Stimulated activated CD4-positive, alpha-beta T cell treated with anti-CD3 and anti-CD28 coated beads, Interleukin-4, amount 100 ng/mL, for 24 hours (primary cell): ENCODE measurements around the gene PLEKHA6.

Experiments used
- DNase-seq: peaks from one replicate; pipeline ENCODE4 v3.0.0-alpha.2; 2020

PLEKHA6 gene

DNA sequence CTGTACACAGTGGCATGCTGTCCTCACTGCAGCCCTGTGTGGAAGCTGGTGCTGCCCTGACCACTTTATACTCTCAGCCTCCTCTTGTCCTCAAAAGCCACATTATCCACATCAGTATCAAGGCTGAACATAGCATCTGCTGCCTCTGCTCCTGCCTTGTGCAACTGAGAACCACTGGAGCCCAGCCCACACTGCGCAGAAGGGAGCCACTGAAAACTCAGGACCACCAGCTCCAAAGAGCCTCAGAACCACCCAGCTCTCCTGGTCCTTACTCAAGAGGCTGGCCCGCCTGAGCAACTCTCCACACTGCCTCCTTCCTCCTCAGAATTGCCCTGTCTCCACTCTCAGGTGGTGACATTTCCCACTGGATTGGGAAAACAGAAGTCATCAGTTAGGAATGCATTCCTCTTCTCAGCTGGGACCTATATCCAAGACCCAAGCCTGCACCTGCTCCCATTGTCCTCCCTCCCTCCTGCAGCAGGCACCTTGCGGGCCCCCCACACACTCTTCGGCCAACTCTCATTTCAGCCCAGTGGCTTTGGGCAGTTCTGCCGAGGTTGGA lies 156.4 kb downstream of the PLEKHA6 start:
- DNase-seq, result no peak

DNA sequence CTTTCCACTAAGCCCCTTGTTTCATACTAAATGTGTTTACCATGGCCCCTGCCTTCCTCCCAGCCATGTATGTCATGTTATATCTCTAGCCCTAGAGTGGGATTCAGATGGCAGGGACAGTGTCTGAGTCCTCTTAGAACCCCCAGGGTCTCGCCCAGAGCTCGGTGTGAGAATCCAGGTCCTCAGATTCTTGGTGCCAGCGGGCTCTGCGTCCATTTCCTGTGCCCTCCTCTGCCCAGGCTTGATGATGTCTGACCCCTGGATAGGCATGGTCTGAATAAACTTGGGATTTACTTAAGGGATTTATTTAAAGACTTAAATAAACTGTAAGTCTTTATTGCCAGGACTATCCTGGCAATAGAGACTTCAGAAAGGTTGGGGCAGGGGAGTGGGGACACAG lies 157.2 kb downstream of the PLEKHA6 start:
- no peak for DNase-seq

DNA sequence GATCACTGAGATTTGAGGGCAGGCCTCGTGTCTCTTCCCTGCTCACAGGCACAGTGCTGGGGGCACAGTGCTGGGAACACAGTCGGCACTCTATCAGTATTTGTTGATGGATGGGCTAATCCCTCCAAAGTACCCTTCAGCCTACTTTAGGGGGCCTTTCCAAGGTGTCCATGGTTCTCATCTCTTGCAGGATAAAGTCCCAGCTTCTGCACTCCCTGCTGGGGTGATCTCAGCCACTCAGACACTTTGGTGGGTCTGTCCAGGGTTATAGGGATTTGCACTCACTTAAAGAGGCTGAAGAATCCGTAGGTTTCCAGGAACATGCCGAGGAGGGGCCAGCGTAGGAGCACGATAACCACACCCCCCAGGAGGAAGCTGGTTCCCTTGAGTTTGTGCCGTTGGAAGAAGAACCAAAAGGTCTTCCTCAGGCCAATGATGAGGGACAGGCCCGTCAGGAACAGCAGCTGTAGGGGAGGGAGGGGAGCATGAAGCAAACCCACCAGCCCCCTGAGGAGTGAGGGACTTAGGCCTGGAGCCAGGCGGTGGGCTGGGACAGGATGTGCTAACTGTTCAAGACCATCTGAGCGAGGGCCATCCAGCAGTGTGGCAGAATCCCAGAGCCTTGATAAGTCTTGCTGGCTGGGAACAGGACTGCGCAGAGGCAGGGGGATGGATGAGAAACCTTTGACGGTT lies 158.2 kb downstream of the PLEKHA6 start:
- DNase-seq, result no peak

DNA sequence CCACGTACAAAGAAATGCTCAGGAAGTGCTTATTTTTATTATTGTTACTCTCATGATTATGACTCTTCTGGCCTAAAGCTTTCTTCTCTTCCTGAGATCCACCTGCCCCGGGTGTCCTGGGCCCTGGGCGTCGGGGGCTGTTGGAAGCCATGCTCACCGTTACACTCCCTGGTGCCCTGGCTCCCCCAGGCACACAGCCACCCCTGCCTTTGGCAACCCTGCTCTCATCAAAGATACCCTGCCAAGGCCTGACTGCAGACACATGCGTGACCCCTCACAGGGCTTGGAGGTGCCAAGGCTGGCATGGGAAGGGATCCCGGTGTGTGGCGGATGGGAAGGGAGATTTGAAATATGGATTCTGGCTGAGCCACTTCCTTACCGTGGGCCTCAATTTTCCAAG lies 160.2 kb downstream of the PLEKHA6 start:
- DNase-seq, result no peak

DNA sequence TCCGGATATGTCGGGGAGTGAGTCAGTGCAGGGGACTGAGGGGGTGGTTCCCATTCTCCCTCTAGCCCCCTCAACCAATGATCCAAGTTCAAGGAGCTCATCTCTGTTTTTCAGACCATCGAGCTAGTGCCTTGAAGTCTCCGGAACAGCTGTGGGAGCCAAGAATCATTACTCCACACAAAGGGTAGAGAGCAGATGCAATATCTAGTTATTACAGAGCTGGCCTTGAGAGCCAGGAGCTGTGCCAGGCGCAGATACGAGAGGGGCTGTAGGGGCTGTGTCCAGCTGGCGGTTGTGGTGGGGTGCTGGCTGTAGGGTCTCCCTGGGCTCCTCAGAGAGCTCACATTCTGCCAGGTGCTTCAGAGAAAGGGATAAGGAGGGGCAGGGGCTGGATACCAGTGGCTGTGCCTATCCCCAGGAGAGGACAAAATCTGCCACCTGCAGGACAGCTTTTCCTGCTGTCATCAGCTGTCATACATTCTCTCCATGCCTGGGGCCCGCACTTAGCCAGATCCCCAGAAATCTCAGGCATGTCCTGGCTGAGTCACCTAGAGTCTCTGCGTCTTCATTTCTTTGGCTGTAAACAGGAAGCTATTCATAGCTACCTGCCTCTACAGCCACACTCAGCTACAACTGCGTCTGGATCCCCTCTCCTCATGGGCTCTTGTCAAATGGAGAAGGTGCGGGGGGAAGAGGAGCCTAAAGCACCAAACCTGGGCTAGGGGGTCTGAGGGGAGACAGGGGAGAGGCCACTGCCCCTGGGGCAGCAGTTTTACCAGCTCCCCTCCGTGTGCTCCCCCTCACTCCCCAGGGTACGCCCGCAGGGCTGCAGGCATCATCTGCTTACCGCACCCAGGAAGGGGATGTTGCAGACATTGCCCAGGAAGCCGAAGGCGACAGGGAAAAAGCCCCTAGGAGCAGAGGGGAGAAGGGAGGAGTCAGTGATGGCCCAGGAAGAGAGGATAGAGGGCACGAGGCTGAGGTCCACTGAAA lies 161.1 kb downstream of the PLEKHA6 start:
- no peak for DNase-seq

DNA sequence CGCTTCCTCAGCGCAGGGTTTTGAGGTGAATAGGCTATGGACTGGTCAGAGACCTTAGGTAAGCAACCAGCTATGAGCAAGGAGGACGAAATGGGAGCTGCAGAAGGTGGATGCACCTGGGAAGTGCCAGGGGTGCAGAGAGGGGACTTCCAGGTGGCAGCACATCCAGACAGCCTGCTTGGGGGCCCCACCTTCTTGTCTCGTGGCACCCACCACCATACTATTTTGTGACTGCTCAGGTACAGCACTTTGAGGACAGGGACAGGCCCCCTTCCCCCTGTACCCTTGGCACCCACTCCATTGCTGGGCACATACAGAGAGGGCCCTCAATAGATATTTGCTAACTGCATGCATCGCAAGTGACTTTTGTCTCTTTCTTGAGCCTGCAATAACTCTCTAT lies 162.7 kb downstream of the PLEKHA6 start:
- no peak for DNase-seq

DNA sequence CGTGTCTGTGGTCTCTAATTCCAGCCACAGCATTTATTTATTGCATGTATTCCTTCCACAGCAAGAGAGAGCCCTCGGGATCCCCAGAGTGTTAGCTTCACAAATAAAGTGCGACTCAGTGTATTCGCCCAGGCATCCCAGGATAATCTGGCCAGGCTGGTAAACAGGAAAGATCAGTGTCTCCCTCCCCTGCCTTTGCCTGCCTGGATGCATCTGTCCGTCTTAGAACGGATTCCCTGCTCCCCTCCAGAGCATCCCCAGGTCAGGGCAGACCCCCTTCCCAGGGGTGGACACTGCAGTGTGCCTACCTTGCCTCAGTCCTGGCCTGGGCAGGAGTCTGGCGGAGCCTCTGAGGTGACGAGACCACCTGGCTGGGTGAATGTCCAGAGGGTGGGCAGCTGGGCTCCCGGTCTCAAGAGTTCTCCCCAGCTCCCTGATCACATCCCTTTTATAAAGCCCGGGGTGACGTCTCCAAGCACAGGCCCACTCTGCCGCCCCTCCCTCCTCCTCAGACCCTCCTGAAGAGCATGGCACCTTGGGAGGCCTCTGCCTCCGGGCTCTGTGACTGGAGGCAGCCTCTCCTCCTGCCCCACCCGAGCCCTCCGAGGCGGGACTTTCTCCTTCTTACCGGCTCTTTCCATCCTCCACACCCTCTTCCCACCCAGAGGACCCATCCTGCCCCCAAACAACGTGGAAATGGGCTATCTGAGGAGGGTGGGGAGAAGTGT lies 163.5 kb downstream of the PLEKHA6 start, which contains the start of gene KISS1:
Gene KISS1, minus strand, starts transcription at position 424 of the 728 bp plus-strand sequence. CDS start 3,615 bp downstream, outside the sequence.
- no peak for DNase-seq

DNA sequence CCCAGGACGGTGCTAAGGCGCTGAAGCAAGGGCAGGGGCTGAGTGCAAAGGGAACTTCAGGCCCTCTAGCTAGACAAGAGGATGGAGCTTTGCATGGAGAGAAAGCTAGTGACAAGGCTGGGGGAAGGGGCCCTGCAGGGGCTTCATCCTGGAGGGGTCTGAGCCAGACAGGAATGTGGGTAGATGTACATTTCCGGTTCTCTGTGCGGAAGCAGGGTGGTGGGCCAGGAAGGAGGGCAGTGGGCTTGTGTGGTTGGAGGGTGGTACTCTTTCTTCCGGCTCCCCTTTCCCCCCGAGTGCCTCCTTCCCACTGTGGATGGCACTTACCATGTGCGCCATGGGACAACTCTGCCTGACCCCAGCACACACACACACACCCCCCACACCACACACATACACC lies 165.0 kb downstream of the PLEKHA6 start:
- no peak for DNase-seq

DNA sequence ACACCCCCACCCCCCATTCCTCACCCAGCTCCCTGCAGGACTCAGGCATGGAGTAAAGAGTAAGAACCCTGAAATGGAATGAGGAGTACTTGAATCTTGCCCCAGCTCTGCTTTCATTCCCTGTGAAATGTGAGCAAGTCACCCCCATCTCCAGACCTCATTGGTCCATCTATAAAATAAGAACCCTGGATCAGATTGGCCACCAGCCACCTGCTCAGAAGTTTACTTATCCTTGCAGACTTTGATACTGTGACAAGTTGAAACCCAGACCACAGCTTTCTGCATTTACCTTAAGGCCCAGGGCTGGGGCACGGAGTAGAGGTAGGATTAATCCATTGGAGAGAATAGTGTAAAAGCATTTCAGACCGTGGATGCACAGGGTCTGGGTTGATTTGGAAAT lies 165.6 kb downstream of the PLEKHA6 start:
- no peak for DNase-seq

DNA sequence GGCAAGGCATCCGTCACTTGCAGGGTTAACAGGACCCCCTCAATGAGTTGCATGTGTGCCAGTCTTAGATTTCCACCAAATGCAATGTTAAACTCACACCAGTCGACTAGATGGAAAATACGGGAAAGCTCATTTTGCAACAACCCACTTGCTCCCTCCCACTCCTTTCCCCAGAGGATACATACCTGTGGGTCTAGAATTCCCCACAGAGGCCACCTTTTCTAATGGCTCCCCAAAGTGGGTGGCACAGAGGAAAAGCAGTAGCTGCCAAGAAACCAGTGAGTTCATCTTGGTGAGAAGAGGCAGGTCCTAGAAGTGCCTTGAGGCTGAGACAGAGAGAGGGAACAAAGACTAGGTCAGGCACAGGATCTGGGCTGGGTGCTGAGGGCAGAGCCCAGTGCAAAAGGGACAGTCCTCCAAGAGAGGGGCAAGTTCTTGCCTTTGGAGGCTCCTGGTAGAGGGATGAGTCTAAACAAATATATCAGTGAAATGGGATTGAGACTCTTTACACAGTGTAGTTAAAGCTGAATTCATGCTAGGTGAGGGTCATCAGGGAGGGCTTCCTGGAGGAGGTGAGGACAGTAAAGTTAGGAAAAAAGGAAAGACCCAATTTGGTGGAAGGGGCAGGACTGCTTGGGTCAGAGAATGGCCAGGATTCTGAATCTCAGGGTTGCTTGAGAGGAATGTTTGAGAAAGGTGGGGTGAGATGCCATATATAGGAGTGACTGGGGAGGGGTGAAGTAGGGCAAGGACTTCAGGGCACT lies 167.0 kb downstream of the PLEKHA6 start:
- no peak for DNase-seq

DNA sequence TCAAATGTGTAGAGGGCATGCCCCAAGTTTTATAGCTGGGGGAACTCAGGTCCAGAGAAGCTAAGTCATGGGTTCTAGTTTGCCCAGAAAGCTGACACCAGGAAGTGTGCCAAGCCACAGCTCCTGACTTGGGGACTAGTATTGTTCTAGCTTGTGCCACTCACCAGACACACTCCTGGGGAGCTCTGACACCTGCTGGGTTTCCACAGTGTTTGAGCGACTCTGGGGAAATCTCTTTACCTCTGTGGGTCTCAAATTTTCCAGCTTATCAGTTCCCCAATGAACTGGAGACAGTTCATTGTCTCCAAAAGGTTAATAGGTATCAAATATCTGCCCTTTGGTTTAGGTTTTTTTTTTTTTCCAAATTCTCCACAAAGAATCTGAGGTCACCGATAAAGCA lies 167.7 kb downstream of the PLEKHA6 start:
- DNase-seq, result no peak

DNA sequence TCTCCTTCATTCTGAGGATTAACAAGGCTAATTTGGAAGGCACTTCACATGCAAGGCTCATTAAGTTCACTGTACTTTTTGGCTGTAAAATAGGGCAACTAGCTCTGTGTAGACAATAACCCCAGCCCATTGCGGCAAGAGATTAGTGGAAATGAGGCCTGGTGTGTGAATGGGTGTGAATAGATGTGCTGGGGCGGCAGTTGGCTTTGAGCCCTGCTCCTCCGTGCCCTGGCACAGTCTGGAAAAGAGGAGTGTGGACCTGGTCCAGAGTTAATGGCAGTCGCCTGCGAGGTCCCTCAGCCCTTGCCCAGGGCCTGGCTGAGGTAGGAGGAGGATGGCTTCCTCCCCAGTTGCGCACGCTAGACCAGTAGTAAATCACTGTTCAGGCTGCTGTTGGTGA lies 168.3 kb downstream of the PLEKHA6 start:
- DNase-seq, result no peak

DNA sequence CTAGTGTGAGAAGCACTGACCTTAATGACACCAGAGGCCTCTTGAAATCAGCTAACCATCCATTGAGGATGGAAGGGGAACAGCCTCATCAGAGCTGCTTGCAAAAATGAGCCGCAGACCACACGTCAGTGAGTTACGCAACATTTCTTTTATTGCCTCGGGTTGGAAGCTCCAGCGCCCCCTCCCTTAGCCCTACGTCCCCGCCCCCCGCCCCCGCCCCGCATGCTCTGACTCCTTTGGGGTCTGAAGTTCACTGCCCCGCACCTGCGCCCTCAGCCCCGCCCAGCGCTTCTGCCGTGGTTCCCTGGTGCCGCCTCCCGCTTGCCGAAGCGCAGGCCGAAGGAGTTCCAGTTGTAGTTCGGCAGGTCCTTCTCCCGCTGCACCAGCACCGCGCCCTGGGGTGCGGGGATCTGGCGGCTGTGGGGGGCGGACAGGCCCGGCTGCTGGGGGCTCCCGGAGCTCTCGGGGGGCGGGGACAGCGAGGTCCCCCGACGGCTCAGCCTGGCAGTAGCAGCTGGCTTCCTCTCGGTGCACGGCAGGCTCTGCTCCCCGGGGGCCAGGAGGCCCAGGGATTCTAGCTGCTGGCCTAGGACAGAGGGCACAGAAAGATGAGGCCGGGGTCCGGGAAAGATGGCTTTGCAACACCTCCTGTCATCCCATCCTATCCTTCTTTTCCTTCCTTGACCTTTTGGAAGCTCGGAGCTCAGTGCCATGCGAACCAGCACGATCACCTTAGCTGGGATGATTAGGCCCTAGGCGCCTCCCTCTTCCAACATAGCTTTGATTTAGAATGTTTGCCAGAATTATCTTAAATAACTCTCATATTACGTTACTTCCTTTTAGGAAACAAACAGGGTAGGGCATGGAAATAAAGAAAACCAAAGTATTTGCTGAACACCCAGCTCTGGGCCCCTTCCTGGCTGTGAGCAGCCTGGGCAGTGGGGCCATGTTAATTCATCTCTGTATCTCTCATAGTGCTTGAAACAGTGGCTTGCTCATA lies 169.2 kb downstream of the PLEKHA6 start:
- no peak for DNase-seq

DNA sequence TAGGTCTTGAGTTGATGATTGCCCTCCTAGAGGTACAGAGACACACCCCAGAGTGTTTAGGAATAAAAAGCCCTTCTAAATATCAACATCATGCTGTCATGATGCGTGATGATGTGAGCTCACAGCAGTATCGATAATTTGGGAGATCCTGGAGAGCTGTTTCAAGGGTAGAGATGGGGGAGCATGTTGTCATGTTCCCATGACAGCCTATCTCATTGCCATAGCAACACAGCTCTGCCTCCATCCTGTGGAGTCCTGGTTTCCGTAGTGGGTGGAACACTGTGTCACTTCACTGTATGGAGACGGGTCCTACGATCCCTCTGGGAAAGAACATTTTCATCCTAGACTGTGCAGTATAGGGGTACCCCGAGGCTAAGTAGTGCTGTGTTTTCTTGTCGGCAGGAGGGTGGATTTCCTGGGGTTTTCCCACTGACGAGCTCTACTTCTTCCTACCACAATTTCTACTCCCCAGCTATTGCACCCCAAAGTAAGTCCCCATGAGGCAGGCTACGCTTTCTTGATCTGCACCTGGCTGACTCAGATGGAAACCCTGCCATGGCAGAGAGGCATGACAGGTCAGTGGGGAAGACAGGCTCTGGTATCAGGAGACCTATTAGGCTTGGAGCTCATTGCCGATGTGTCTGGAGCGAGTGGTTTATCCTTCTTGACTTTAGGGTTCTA lies 170.6 kb downstream of the PLEKHA6 start:
- no peak for DNase-seq

DNA sequence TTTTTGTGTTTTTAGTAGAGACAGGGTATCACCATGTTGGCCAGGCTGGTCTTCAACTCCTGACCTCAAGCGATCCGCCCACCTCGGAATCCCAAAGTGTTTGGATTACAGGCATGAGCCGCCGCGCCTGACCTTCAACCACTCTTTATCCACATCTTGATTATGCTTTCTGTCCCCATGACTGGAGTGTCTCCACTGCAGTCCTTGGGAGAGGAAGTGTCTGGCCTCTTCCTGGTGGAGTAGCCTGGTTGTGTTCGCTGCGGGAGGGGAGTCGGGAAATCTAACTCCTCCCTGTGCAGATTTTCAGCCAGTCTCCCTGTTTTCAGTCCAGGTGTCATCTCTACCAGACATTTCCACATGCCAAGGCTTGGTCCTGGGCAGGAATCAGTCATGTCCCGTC lies 173.1 kb downstream of the PLEKHA6 start:
- no peak for DNase-seq

DNA sequence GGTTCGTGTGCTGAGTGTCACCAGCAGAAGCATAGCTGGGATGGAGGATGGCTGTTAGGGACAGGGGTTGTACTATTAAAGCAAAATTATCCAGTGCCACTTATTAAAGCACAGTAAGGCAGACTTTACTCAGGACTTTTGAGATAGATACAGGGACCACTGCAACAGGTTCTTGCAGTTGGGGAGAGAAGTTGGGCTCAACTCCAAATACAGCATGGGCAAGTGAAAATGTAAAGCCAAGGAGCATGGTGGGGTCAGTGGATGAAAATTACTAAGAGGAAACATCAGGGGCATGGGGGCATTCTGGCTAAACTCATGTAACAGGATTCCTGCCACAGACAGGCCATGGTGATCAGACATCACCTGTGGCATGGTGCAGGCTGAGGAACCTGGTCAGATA lies 178.6 kb downstream of the PLEKHA6 start:
- no peak for DNase-seq

DNA sequence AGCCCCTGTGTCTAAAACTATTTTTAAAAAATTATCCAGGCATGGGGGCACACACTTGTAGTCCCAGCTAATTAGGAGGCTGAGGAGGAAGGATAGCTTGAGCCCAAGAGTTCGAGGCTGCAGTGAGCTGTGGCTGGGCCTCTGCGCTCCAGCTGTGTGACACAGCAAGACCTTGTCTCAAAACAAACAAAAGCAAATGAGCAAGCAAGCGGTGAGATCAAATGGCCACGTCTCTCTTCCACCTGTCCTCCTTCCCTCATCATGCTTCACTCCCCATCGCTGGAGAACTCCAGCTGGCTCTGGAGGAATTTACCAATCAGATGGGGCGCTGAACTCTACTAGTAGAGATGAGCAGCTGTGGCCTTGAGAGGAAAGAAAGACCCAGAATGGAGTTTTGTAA lies 179.6 kb downstream of the PLEKHA6 start:
- DNase-seq, result no peak

DNA sequence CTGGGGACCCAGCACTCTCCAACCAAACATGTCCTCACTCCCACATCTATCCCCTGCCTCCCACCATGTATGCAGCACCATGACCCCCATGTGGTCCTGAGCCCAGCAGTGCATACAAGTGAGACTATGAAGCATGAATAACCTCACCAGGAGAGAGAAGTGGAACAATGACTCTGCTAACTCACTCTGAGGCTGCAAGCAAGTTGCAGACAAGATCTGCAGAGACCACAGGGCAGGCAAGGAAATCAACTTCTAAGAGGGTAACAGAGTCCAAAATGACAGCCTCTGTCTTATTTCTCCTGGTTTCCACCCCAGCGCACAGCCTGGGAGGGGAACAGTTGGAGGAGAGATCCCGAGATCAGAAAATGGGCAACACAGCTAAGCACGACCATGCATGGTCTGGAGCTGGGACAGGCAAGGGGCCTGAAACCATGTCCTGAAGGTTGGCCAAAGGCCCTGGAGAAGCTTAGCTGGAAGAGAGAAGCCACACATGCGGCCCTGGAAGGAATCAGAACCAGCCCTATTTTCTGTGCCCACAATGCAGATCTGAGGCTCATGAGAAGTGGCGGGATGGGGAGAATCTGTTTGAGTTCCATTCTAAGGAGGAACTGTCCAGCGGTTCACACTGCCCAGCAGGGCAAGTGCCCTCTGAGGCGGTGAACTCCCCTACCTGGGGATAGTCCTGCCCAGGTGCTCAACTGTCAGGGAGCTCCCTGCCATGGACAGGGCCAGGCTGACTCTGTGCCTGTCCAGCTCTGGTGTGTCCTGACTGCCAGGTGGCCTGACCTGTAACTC lies 181.0 kb downstream of the PLEKHA6 start:
- DNase-seq, result no peak

DNA sequence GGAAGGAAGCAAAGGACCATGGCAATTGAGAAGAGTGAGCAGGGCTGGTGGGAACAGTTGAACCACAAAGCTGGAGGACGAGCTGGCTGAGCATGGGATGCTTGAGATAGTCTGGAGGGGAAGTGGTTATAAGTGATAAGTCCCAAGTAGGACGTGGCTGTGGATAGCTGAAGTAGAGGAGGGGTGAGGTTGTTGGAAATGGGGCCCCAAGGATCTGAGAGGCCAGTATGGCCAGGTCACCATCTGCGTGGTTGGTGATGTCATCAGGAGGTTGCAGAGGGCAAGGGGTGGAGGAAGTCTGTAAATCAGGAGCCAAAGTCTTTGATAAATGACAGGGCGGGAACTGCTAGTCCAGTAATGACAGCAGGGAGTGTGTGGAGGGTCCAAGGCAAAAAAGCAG lies 182.6 kb downstream of the PLEKHA6 start:
- DNase-seq, result no peak
